ENCODE measurements around the gene PRSS16. TPM values are rescaled to one million over a fixed set of nuclear protein-coding genes. Genes with fewer than 3 reads are reported as not detected.
"Not testable (repeated sequence)": the region's sequence is repeated elsewhere in the genome, so short reads cannot be mapped to it uniquely, and the experiment has no call there.

The PRSS16 gene
- total RNA-seq, 1 experiment from 2014 or later = 5.0 TPM

GRCh38 chr6:27260369-27260768 lies 12.9 kb downstream of the PRSS16 start:
- Histone ChIP-seq H3K4me3 (ENCODE audit: insufficient read depth, low read depth, low read length) (peak overlapping the region; percentile 61), H3K27me3 (ENCODE audit: control insufficient read depth, insufficient read depth, low read length) (peaks cover 2% of the 10 kb centered on the region; the same call in 1 of the 2 replicates), H3K36me3 (replicated peaks; ENCODE audit: control insufficient read depth, insufficient read depth, low read length) (no peaks in the 10 kb centered on the region)
- peak; percentile 72 for DNase-seq

DNA sequence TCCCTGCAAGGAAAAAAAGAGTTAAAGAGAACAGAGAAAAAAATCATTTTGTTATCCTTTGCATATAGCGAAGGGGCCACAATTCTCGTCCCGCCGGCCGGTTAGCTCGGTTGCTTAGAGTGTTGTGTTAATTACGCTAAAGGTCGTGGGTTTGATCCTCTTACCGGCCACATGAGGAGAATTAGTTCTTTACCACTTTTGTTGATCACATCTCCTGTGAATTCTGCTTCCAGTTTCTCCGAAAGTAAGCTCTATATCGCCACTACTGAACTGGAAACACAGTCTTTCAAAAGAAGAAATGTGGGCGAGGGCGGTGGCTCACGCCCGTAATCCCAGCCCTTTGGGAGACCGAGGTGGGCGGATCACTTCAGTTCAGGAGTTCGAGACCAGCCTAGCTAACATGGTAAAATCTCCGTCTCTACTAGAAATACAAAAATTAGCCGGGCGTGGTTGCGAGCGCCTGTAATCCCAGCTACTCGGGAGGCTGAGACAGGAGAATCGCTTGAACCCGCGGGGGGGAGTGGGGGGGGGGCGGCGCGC lies 13.4 kb downstream of the PRSS16 start:
- no peaks in the 10 kb centered on the region for H3K36me3 ChIP-seq (replicated peaks; ENCODE audit: control insufficient read depth, insufficient read depth, low read length)
- H3K27me3 ChIP-seq (ENCODE audit: control insufficient read depth, insufficient read depth, low read length) = peaks cover 2% of the 10 kb centered on the region; the same call in 1 of the 2 replicates
- peak overlapping the region; percentile 61 for H3K4me3 ChIP-seq (ENCODE audit: insufficient read depth, low read depth, low read length)
- peak; percentile 50 for DNase-seq

DNA sequence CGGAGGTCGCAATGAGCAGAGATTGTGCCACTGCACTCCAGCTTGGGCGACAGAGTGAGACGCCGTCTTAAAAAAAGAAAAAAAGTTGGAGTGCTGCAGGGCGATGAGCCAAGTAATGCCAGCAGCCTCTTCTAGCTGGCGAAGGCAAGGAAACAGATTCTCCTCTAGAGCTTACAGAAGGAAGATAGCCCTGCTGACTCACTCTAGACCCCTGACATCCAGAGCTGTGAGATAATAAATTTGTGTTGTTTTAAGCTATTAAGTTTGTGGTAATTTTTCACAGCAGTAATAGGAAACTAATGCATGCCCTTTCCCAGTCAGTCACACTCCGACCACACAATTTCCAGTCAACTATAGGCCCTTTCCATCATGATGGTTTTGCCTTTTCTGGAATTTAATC lies 16.4 kb downstream of the PRSS16 start:
- Histone ChIP-seq H3K4me3 (ENCODE audit: insufficient read depth, low read depth, low read length) (no peak overlapping the region), H3K36me3 (replicated peaks; ENCODE audit: control insufficient read depth, insufficient read depth, low read length) (no peaks in the 10 kb centered on the region), H3K27me3 (ENCODE audit: control insufficient read depth, insufficient read depth, low read length) (peaks cover 2% of the 10 kb centered on the region; the same call in 1 of the 2 replicates)
- no peak for DNase-seq

GRCh38 chr6:27267003-27267402 lies 19.5 kb downstream of the PRSS16 start:
- DNase-seq = not testable (repeated sequence)

GRCh38 chr6:27267857-27268434 lies 20.4 kb downstream of the PRSS16 start:
- DNase-seq = peak; percentile 56
- no peaks in the 10 kb centered on the region for H3K36me3 ChIP-seq (replicated peaks; ENCODE audit: control insufficient read depth, insufficient read depth, low read length)
- no peak overlapping the region for H3K4me3 ChIP-seq (ENCODE audit: insufficient read depth, low read depth, low read length)
- H3K27me3 ChIP-seq (ENCODE audit: control insufficient read depth, insufficient read depth, low read length) = no peaks in the 10 kb centered on the region; the same call in 1 of the 2 replicates

More at GRCh38 chr6:27267003-27267402, 19.5 kb downstream of the PRSS16 start:
- not testable (repeated sequence) for H3K36me3 ChIP-seq (replicated peaks; ENCODE audit: control insufficient read depth, insufficient read depth, low read length); H3K4me3 ChIP-seq (ENCODE audit: insufficient read depth, low read depth, low read length); H3K27me3 ChIP-seq (ENCODE audit: control insufficient read depth, insufficient read depth, low read length)

GRCh38 chr6:27268803-27269202 lies 21.3 kb downstream of the PRSS16 start:
- DNase-seq = no peak
- H3K4me3 ChIP-seq (ENCODE audit: insufficient read depth, low read depth, low read length) = no peak overlapping the region
- no peaks in the 10 kb centered on the region for H3K36me3 ChIP-seq (replicated peaks; ENCODE audit: control insufficient read depth, insufficient read depth, low read length)
- H3K27me3 ChIP-seq (ENCODE audit: control insufficient read depth, insufficient read depth, low read length) = no peaks in the 10 kb centered on the region; the same call in 1 of the 2 replicates

GRCh38 chr6:27273783-27274182 lies 26.3 kb downstream of the PRSS16 start:
- Histone ChIP-seq H3K4me3 (ENCODE audit: insufficient read depth, low read depth, low read length) (no peak overlapping the region), H3K36me3 (replicated peaks; ENCODE audit: control insufficient read depth, insufficient read depth, low read length) (no peaks in the 10 kb centered on the region), H3K27me3 (ENCODE audit: control insufficient read depth, insufficient read depth, low read length) (peaks cover 6% of the 10 kb centered on the region)
- DNase-seq = no peak

DNA sequence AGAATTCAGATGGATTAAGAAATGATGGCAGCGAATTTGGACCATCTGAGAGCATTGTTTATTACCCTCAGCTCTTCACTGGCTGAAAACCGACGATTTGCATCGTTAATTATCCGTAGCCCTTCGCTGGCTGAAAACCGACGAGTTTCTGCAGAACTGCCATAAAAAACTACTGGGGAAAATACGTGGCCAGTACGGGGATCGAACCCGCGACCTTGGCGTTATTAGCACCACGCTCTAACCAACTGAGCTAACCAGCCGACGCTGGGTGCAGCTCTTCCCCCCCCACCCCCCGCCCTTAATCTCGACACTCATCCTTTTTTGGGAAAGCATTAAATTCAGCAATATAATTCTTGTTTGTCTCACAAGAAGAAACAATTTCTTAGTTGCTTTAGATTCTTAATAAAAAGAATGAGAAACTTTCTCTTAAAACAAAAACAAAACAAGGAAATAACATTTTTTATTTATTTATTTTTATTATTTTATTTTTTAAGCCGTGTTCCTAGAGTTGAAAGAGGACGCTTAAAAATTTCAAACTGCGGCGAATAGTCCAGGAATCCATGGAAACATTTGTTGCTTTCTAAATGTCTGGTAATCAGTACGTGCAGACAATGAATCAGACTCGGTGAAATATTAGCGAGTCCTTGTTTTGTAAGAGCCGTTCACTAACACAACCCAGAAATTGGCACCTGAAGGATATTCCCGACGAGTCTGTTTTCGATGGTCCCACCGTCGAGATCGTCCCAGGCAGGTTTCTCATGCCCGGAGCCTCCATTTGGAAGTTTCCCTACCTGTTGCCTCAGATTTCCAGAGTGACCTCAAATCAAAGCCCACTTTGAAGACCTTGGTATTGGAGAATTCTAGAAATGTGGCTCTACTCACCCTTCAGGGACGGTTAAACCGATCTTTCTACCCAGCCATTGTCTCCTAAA lies 27.8 kb downstream of the PRSS16 start:
- Histone ChIP-seq H3K36me3 (replicated peaks; ENCODE audit: control insufficient read depth, insufficient read depth, low read length) (no peaks in the 10 kb centered on the region), H3K4me3 (ENCODE audit: insufficient read depth, low read depth, low read length) (peak overlapping the region; percentile 55), H3K27me3 (ENCODE audit: control insufficient read depth, insufficient read depth, low read length) (peaks cover 9% of the 10 kb centered on the region)
- peak; percentile 77 for DNase-seq

DNA sequence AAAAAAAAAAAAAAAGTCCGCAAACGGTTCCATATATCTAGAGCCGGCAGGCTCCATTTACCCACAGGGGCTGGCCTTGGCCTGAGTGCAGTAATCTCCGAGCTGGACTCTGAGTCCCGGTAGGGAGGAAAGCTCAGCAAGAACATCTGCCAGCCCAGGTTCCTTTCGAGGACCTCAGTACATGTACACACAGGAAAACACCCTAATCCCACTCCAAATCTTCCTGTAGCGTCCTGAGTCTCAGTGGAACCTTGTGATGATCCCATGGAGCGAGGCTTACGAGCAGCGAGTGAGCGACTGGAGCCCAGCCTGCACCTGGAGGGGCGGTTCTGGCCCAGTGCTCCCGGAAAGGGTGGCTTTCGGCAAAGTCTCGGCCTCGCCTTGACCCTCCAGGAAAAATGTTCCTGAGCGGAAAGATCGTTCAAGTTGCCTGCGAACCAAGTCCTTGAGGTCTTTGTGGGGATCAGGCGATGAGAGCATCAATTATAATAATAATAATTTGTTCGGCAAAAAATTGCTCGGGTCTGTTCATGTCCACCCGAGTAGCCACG lies 32.1 kb downstream of the PRSS16 start:
- H3K36me3 ChIP-seq (replicated peaks; ENCODE audit: control insufficient read depth, insufficient read depth, low read length) = no peaks in the 10 kb centered on the region
- peak overlapping the region; percentile 72 for H3K4me3 ChIP-seq (ENCODE audit: insufficient read depth, low read depth, low read length)
- peaks cover 12% of the 10 kb centered on the region for H3K27me3 ChIP-seq (ENCODE audit: control insufficient read depth, insufficient read depth, low read length)
- DNase-seq = peak; percentile 71

- peak; percentile 68 for DNase-seq
- Histone ChIP-seq H3K4me3 (ENCODE audit: insufficient read depth, low read depth, low read length) (peak overlapping the region; percentile 72), H3K36me3 (replicated peaks; ENCODE audit: control insufficient read depth, insufficient read depth, low read length) (no peaks in the 10 kb centered on the region), H3K27me3 (ENCODE audit: control insufficient read depth, insufficient read depth, low read length) (peaks cover 12% of the 10 kb centered on the region)
Observed at GRCh38 chr6:27280064-27280539, 32.6 kb downstream of the PRSS16 start.

DNA sequence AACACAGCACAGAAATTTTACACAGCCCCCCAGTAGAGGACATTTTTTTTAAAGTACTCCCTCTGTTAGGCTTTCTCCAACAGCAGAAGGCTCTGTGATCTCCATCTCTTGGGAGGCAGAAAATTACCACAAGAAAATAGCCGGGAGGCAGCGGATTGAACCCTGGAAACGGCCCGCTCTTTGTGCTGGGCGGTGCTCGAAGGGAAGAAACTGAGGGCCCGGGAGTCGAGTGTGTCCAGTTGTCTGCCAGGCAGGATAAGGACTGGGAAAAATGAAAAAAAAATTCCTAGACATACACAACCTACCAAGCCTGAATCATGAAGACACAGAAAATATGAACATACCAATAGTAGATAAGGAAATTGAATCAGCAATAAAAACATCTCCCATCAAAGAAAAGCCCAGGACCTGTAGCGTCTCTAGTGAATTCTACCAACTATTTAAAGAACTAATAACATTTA lies 33.1 kb downstream of the PRSS16 start:
- Histone ChIP-seq H3K4me3 (ENCODE audit: insufficient read depth, low read depth, low read length) (peak overlapping the region; percentile 72), H3K36me3 (replicated peaks; ENCODE audit: control insufficient read depth, insufficient read depth, low read length) (no peaks in the 10 kb centered on the region), H3K27me3 (ENCODE audit: control insufficient read depth, insufficient read depth, low read length) (peaks cover 10% of the 10 kb centered on the region)
- no peak for DNase-seq

DNA sequence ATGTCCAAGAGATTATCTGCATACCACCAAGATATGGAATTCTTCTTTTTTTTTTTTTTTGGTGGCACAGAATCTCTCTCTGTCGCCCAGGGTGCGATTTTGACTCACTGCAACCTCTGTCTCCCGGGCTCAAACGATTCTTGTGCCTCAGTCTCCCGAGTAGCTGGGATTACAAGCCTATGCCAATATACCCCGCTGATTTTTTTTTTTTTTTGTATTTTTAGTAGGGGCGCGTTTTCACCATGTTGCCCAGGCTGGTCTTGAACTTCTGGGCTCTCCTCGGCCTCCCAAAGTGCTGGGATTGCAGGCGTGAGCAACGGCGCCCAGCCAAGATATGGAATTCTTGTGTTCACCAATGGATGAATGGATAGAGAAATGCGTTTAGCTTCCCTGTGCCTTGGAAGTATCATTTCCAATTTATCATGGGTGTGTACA lies 33.6 kb downstream of the PRSS16 start:
- Histone ChIP-seq H3K4me3 (ENCODE audit: insufficient read depth, low read depth, low read length) (peak overlapping the region; percentile 72), H3K27me3 (ENCODE audit: control insufficient read depth, insufficient read depth, low read length) (peaks cover 9% of the 10 kb centered on the region), H3K36me3 (replicated peaks; ENCODE audit: control insufficient read depth, insufficient read depth, low read length) (no peaks in the 10 kb centered on the region)
- no peak for DNase-seq

- Histone ChIP-seq H3K27me3 (ENCODE audit: control insufficient read depth, insufficient read depth, low read length) (peaks cover 8% of the 10 kb centered on the region), H3K4me3 (ENCODE audit: insufficient read depth, low read depth, low read length) (peak overlapping the region; percentile 72; the same call in 1 of the 2 replicates)
Observed at GRCh38 chr6:27281569-27281968, 34.1 kb downstream of the PRSS16 start.

GRCh38 chr6:27283279-27283678 lies 35.8 kb downstream of the PRSS16 start:
- no peaks in the 10 kb centered on the region for H3K36me3 ChIP-seq (replicated peaks; ENCODE audit: control insufficient read depth, insufficient read depth, low read length)
- peaks cover 21% of the 10 kb centered on the region for H3K27me3 ChIP-seq (ENCODE audit: control insufficient read depth, insufficient read depth, low read length)
- no peak overlapping the region for H3K4me3 ChIP-seq (ENCODE audit: insufficient read depth, low read depth, low read length)
- DNase-seq = no peak

More at GRCh38 chr6:27281569-27281968, 34.1 kb downstream of the PRSS16 start:
- no peaks in the 10 kb centered on the region for H3K36me3 ChIP-seq (replicated peaks; ENCODE audit: control insufficient read depth, insufficient read depth, low read length)
- DNase-seq = no peak
